GM21526 (cell line): Measurements from ENCODE around the gene TCN2.
"Not testable (repeated sequence)": the region's sequence is repeated elsewhere in the genome, so short reads cannot be mapped to it uniquely, and the experiment has no call there.

Experiments used
- ATAC-seq: cut with Tn5 transposase; IDR thresholded peaks from one replicate; pipeline ENCODE4 v1.9.1; 2021; ENCODE audit warnings: moderate library complexity; ENCODE audit not compliant: unreplicated experiment, low FRiP score

The TCN2 gene

GRCh38 chr22:30675436-30675835, 68.5 kb downstream of the TCN2 start:
- ATAC-seq: no peak

GRCh38 chr22:30676565-30676964, 69.6 kb downstream of the TCN2 start:
- not testable (repeated sequence) for ATAC-seq
